ENCODE results near the gene MORN2.
"Not testable (repeated sequence)": the region's sequence is repeated elsewhere in the genome, so short reads cannot be mapped to it uniquely, and the experiment has no call there.

MORN2 gene

DNA sequence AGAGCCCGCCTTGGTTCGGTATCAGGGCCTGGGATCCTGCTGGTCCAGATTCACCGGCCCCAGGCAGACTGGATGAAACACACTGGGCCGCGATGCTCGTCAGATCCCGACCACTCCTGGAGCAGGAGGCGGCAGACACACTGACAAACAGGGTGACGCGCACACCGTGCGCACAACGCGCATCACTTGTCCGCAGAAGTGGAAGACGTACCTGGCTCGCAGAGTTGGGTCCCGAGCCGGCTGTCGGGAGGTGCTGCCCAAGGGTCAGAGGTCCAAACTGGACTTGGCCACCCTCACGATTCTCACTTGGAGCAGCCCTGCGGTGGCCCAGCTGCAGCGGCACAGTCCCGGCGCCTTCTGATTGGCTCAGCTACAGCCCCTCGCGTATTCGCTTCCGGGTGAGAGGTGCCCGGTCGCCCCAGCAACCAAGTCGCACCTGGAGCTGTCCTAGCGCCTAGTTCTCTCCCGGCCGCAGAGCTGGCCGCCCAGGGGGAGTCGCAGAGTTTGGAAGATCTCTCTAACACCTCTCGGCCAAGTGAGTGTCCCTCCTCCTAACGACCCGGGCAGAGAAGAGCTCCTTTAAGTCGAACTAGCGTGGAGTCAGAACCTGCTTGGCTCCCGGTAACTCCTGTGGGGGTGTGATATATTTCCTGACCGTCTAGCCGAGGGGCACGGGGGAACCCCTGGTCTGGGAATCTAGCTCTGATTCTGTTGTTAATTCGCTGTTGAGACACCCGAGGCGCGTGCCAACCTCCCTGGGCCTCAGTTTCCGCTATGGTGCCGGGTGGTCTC is at the start of gene MORN2, which contains the start of gene DHX57:
MORN2 (plus strand) TSS at position 401 of the 792 bp plus-strand sequence.
DHX57 (minus strand) TSS at position 359 of the 792 bp plus-strand sequence. CDS start 7,529 bp downstream, outside the sequence.
- DNase-seq (ENCODE audit: low read depth in 2 of 2) = peak; percentile 25 to 54

DNA sequence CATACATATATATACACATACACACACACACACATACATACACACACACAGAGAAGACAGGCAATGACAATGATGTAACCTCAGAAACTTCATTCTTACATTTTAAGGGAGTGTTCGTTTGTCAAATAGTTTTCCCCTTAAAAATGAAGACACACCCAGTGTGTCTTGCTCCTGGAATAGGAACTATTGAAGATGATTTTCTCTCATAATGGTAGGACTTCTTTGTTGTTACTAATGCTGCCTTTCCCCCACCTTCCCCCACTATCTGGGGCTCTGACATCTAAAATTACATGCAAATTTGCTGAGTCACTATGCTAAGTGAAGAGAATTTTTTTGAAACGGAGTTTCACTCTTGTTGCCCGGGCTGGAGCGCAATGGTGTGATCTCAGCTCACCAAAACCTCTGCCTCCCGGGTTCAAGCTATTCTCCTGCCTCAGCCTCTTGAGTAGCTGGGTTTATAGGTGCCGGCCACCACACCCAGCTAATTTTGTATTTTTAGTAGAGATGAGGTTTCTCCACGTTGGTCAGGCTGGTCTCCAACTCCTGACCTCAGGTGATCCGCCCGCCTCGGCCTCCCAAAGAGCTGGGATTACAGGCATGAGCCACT is 48.1 kb upstream of the MORN2 start:
- DNase-seq (ENCODE audit: low read depth in 2 of 2) = not testable (repeated sequence)

DNA sequence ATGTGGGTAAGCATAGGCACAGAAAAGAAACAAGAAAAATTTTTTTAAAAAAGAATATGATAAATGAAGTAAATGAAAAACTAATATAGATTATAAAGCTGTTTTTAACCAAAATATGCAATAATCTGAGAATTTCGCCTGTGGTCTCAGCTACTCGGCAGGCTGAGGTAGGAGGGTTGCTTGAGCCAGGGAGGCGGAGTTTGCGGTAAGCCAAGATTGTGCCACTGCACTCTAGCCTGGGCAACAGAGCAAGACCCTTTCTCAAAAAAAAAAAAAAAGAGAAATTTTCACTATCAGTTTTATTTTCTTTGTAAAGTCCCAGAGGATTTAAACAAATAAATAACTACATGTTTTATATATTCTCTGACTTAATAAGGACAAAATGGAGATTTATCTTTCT is 47.3 kb upstream of the MORN2 start:
- DNase-seq (ENCODE audit: low read depth in 2 of 2) = no peak

DNA sequence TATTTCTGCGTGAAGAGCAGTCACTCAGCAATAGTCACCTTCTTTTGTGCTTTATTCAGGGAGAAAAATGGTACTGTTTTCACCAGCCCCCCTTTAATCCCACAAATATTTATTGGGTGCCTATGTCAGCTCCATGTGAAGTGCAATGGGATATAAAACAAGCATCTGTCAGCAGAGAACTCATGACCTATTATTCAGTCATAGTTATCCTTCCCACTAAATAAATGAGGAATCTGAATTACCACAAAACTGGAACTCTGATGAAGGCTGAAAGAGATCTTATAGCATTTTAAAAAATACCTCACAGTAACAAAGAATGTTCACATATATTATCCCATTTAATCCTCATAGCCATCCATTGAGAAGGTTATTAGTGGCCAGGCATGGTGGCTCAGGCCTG is 45.8 kb upstream of the MORN2 start:
- no peak for DNase-seq (ENCODE audit: low read depth in 2 of 2)

DNA sequence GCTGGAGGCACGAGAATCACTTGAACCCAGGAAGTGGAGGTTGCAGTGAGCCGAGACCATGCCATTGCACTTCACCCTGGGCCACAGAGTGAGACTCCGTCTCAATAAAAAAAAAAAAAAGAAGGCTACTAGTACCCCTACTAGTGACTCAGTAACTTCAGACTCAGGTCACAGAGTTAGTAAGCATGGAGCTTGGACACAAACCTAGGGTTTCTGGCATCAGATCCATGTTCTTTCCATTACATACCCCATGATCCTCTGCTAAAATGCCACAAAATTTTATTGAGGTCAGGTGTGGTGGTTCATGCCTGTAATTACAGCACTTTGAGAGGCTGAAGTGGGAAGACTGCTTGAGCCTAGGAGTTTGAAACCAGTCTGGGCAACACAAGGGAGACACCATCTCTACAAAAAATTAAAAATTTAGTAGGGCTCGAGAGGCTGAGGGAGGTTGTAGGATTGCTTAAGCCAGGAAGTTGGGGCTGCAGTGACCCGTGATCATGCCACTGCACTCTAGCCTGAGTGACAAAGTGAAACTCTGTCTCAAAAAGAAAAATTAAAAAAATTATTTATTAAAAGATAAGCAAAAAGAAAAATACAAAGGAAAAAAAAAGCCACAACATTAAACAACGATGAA is 45.1 kb upstream of the MORN2 start:
- no peak for DNase-seq (ENCODE audit: low read depth in 2 of 2)

DNA sequence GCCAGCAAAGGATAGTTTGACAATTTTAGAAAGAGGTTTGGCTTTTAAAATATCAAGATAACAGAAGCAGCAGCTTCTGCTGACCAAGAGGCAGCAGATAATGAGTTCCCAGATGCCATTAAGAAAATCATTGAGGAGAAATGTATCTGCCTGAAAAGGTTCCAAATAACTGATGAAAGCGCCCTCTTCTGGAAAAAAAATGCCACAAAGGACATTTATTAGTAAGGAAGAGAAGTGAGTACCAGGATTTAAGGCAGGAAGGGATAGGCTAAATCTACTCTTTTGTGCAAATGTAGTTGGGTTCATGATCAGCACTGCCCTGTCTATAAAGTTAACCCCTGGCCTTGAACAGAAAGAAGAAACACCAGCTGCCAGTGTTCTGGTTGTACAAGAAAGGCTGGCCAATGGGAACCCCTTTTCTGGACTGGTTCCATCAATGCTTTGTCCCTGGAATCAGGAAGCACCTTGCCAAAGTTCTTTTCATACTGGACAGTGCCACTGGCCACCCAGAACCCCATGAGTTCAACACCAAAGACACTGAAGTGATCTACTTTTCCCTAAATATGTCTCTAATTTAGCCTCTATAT is 40.7 kb upstream of the MORN2 start:
- no peak for DNase-seq (ENCODE audit: low read depth in 2 of 2)

DNA sequence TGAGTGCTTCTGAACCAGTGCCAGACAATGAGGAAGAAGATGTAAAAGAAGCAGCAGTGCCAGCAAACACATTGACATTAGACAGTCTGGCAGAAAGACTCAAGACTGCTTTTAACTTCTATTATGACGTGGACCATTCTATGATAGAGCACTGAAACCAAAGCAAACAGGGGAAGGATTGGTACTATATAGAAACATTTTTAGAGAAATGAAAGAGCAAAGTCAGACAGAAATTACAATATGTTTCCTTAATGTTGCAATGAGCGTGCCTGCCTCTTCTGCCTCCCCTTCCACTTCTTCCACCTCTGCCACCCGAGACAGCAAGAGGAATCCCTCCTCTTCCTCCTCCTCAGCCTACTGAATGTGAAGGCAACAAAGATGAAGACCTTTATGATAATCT is 39.8 kb upstream of the MORN2 start:
- DNase-seq (ENCODE audit: low read depth in 2 of 2) = no peak

DNA sequence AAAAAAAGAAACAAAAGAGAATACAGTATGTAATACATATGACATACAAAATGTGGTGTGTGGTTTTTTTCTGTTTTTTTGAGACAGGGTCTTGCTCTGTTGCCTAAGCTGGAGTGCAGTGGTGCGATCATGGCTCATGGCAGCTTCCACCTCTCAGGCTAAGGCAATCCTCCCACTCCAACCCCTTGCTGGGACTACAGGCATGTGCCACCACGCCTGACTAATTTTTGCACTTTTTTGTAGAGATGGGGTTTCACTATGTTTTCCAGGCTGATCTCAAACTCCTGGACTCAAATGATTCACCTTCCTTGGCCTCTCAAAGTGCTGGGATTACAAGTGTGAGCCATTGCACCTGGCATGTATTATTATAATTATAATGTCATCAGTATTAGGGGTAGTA is 39.0 kb upstream of the MORN2 start:
- DNase-seq (ENCODE audit: low read depth in 2 of 2) = no peak

DNA sequence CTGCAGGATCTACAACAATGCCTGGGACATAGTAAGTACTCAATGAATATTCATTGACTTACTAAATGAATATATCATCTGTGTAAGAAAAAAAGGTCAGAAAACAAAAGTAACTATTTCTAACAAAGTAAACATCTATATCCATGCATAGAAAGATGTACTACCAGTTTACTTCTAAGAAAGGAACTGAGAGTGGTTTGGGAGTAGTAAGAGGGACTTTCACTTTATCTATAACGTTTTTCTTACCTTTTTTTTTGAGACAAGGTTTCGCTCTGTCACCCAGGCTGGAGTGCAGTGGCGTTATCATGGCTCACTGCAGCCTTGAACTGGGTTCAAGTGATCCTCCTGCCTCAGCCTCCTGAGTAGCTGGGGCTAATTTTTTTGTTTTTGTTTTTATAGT is 25.7 kb upstream of the MORN2 start:
- no peak for DNase-seq (ENCODE audit: low read depth in 2 of 2)

DNA sequence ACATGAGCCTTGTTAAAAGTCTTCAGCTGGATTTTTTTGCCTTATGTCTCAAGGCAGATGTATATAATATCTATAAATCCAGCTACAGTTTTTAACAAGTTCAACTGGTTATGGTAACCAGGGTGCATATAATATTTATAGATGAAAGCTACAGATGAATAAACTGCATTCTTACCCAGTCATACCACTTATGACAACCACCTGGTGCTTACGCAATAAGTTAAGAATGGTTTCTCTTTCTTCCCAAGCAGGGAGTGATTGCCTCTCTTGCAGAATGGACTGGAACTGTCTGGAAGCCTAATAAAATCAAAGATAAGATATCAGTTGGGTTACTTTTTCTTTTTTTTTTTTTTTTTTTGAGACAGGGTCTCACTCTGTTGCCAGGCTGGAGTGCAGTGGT is 19.6 kb upstream of the MORN2 start:
- no peak for DNase-seq (ENCODE audit: low read depth in 2 of 2)

DNA sequence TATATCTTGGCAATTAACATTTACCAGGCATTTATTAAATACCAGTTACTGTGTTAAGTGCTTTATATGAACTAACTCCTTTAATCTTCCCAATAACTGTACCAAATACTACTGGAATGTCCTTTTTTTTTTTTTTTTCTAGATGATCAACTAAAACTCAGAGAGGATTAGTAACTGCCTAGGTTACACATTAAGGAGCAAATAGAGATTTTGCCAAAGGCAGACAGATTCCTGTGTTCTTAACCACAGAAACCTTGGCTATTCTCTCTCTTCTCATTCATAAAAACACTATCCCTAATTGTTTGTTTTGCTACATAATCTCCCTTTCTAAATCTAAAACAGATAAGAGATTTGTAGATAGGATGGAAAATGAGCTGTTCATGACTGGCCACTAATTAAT is 13.3 kb upstream of the MORN2 start:
- DNase-seq (ENCODE audit: low read depth in 2 of 2) = no peak

DNA sequence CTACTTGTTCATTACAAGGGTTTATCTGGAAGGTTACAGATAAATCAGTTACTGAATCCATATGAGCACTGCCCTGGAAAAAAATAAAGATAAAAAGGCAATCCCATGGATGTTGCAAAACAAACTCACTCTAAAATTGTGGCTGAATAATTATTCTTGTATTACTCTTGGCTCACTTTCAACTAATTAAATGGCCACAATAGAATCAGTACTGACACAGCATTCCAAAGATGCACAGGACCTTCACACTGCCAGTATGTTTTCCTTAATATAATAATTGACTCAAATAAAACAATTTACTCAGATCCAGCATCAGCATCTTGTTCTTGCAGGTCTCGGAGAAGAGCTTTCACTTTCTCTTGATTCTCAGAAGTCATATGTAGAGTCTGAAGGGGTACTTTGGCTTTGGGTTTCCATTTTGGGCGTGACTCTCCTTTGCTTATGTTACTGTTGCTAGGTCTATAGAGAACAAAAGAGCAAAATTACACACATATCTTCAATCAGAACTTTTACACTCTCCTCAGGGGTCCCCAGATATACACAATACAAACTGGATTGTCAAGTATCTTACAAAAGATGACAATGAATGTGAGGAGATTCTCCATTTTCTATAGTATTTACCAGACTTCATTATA is 12.6 kb upstream of the MORN2 start:
- no peak for DNase-seq (ENCODE audit: low read depth in 2 of 2)

DNA sequence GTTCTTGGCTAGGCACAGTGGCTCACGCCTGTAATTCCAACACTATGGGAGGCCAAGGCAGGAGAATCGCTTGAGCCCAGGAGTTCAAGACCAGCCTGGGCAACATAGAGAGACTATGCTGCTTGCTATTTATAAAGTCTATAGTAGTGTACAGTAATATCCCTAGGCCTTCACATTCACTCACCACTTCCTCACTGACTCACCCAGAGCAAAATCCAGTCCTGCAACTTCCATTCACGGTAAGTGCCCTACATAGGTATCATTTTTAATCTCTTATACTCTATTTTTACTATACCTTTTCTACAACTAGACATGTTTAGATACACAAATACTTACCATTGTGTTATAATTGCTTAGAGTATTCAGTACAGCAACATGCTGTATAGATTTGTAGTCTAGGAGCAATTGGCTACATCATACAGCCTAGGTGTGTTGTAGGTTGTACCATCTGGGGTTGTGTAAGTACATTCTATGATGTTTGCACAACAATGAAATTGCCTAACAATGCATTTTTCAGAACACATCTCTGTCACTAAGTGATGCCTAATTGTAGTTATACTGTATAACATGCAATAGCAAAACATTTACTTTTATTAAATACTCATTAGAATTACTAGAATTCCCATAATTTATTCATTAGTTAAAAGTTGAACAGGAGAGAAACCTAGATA is 8.9 kb upstream of the MORN2 start:
- DNase-seq (ENCODE audit: low read depth in 2 of 2) = no peak

DNA sequence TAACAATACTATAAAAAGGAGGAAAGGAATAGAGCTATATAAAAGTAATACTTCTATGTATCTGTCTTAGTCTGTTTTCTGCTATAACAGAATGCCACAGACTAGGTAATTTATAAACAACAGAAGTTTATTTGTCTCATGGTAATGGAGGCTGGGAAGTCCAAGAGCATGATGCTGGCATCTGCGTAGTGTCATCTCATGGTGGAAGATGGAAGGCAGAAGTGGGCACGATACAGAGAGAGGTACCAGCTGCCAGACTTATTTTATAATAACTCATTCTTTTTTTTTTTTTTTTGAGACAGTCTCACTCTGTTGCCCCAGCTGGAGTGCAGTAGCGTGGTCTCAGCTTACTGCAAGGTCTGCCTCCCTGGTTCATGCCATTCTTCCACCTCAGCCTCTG is 4.3 kb upstream of the MORN2 start:
- no peak for DNase-seq (ENCODE audit: low read depth in 2 of 2)

DNA sequence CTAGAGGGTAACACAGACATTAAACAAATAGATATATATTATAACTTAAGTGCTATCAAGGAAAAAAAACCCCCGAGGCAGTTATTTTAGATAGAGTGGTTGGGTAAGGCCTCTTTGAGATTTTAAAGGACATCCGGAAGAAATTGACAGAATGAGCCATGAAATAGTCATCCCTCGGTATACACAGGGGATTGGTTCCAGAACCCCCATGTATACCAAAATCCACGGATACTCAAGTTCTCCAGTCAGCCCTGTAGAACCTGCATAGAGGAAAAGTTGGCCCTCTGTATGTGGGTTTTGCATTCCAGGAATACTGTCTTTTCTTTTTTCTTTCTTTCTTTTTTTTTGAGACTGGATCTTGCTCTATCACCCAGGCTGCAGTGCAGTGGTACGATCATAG is 2.0 kb upstream of the MORN2 start:
- DNase-seq (ENCODE audit: low read depth in 2 of 2) = no peak

DNA sequence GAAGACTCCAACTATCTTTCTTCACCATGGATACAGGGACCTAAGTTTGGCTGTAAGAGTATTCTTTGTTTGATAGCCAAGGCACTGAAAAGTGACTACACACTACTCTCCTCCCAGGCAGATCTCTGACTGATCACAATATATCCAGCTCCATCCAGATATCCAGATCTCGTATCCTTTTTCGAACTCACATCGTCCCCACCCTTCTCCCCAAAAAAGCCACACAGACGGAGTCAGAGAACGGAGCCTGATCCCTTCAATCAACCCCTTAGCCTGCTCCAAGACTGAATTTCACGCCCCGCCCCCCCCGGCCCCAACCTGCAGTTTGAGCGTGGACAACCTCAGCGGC is 575 bp upstream of the MORN2 start:
- no peak for DNase-seq (ENCODE audit: low read depth in 2 of 2)

DNA sequence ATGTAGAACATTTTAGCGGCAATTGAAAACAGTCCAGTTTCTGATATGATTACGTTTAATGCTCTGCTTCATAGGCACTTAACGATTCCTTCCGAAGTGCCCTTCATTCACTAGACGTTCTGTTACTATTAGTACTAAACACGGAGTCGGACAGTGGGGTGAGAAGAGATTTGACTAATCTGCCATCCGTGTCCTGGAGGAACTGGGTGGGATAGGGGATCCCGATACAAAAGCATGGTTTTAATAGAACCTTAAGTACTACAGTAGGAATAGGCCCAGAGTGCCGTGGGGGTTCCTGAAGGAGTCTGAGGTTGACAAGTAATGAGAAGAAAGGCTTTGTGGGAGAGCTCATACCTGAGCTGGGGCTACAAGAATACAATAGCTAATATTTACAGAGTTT is 631 bp downstream of the MORN2 start:
- DNase-seq (ENCODE audit: low read depth in 2 of 2) = no peak

DNA sequence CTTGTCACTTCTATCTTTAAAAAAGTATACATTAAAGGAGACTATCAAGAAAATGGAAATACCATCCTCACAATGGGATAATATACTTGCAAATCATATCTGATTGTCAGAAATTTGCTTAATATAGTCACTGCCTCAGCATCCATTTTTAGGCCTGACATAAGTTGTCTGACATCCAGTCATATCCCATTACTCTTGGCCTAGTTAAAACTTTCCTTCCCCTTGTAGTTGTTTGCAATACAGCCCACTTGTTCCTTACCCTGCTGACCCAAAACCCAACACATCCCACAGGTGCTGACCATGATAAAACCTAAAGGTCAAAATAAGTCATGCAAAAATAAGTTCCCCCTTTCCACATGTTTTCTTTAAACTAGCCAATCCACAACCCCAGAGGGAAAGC is 10.3 kb downstream of the MORN2 start:
- no peak for DNase-seq (ENCODE audit: low read depth in 2 of 2)

DNA sequence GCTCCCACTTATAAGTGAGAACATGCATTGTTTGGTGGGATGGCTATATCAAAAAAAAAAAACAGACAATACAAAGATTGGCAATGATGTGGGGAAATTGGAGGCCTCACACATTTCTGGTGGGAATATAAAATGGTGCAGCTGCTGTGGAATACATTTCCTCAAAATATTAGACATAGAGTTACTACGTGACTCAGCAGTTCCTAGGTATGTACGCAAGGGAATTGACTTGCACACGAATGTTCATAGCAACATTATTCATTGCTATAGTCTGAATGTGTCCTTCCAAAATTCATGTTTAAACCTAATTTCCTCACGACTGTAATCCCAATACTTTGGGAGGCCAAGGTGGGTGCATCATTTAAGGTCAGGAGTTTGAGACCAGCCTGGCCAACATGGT is 11.6 kb downstream of the MORN2 start:
- DNase-seq (ENCODE audit: low read depth in 2 of 2) = no peak

DNA sequence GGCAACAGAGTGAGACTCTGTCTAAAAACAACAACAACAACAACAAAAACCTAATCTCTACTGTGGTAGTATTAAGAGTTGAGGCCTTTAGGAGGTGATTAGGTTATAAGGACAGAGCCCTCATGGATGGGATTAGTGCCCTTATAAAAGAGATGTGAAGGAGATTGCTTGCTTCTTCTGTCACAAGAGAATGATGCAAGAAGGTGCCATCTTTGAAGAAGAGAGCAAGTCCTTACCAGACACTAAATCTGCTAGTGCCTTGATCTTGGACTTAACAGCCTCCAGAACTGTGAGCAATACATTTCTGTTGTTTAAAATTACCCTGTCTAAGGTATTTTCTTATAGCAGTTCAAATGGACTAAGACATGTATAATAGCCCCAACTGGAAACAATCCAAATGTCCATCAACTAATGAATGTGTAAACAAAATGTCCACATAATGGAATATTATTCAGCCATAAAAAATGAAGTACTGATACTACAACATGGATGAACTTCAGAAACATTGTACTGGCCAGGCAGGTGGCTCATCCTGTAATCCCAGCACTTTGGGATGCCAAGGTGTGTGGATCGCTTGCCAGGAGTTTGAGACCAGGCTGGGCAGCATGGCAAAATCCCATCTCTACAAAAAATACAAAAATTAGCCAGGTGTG is 12.3 kb downstream of the MORN2 start:
- DNase-seq (ENCODE audit: low read depth in 2 of 2) = no peak

DNA sequence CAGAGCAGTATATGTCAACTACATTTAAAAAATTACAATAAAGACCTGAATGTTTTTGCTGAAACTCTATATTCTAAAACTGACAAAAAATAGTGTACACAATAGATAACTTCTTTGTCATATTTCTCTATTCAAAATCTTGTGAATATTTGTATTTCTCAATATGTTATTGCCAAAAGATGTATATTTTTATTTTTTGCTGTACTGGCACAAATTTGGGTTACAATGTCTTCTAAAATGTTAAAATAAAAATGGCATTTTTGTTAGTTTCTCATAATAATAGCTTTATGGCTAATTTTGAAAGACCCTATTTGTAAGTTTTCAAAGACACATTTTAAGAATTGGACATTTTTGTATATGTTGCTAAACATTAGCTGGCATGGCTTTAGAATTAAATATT is 13.3 kb downstream of the MORN2 start:
- no peak for DNase-seq (ENCODE audit: low read depth in 2 of 2)

All from stimulated activated CD4-positive, alpha-beta T cell treated with anti-CD3 and anti-CD28 coated beads, Interleukin-1b, Interleukin-23, amount 100 ng/mL, for 1 hour (primary cell).